Effector memory CD8-positive, alpha-beta T cell (primary cell): ENCODE data around the gene RACK1.
"Not testable (repeated sequence)": the region's sequence is repeated elsewhere in the genome, so short reads cannot be mapped to it uniquely, and the experiment has no call there.

Source experiments
- ATAC-seq: fragments of 150-1000 bp; cut with Tn5 transposase; replicated peaks from 2 replicates; pipeline ENCODE4 v1.10.0; 2021; ENCODE audit warnings: mild to moderate bottlenecking, moderate library complexity
- DNase-seq, 3 experiments: peaks; one replicate each; pipeline ENCODE4 v3.0.0; 2021
- H3K27ac Mint-ChIP-seq, 2 donors: one replicate each; pipeline ENCODE4 v1.8.0; 2022; ENCODE audit warnings: mild to moderate bottlenecking in 2 of 2, mixed read lengths in 2 of 2, moderate library complexity in 2 of 2
- H3K27me3 Mint-ChIP-seq, 2 donors: one replicate each; pipeline ENCODE4 v1.8.0; 2022; ENCODE audit warnings: mixed read lengths in 2 of 2
- H3K36me3 Mint-ChIP-seq: one replicate; pipeline ENCODE4 v1.8.0; 2022; ENCODE audit warnings: mild to moderate bottlenecking, moderate library complexity, mixed read lengths; ENCODE audit not compliant: insufficient read depth
- H3K4me1 Mint-ChIP-seq, 2 donors: one replicate each; pipeline ENCODE4 v1.8.0; 2022; ENCODE audit warnings: low read depth in 2 of 2, mixed read lengths in 2 of 2
- H3K4me3 Mint-ChIP-seq, 2 donors: one replicate each; pipeline ENCODE4 v1.8.0; 2022; ENCODE audit warnings: mild to moderate bottlenecking in 2 of 2, mixed read lengths in 2 of 2, moderate library complexity in 2 of 2
- H3K9me3 Mint-ChIP-seq, 2 donors: one replicate each; pipeline ENCODE4 v1.8.0; 2022; ENCODE audit warnings: mixed read lengths in 2 of 2

The RACK1 gene

GRCh38 chr5:181210698-181211097 lies 33.0 kb downstream of the RACK1 start:
- peaks cover 11 to 17% of the 10 kb centered on the region in 2 donors for H3K27me3 Mint-ChIP-seq
- ATAC-seq, H3K9me3 Mint-ChIP-seq, H3K4me3 Mint-ChIP-seq, H3K27ac Mint-ChIP-seq, DNase-seq: not testable (repeated sequence)
- peaks cover 20 to 32% of the 10 kb centered on the region in 2 donors for H3K4me1 Mint-ChIP-seq
- peaks cover 37% of the 10 kb centered on the region for H3K36me3 Mint-ChIP-seq

- peaks cover 41% of the 10 kb centered on the region for H3K36me3 Mint-ChIP-seq
- peaks cover 11 to 17% of the 10 kb centered on the region in 2 donors for H3K27me3 Mint-ChIP-seq
- H3K27ac Mint-ChIP-seq, H3K9me3 Mint-ChIP-seq, DNase-seq, ATAC-seq, H3K4me3 Mint-ChIP-seq: not testable (repeated sequence)
- peaks cover 22 to 35% of the 10 kb centered on the region in 2 donors for H3K4me1 Mint-ChIP-seq
Measured at GRCh38 chr5:181210148-181210547, 33.6 kb downstream of the RACK1 start.

DNA sequence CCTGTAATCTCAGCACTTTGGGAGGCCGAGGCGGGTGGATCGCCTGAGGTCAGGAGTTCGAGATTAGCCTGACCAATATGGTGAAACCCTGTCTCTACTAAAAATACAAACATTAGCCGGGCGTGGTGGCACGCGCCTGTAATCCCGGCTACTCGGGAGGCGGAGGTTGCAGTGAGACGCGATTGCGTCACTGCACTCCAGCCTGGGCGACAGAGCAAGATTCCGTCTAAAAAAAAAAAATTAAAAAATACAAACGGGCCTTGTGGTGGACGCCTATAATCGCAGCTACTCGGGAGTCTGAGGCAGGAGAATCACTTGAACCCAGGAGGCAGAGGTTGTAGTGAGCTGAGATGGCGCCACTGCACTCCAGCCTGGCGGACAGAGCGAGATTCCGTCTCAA lies 34.7 kb downstream of the RACK1 start:
- ATAC-seq, H3K4me3 Mint-ChIP-seq, H3K9me3 Mint-ChIP-seq, DNase-seq, H3K27ac Mint-ChIP-seq: not testable (repeated sequence)
- Mint-ChIP-seq H3K4me1 (peaks cover 22 to 32% of the 10 kb centered on the region in 2 donors), H3K27me3 (peaks cover 11 to 17% of the 10 kb centered on the region in 2 donors), H3K36me3 (peaks cover 43% of the 10 kb centered on the region)

DNA sequence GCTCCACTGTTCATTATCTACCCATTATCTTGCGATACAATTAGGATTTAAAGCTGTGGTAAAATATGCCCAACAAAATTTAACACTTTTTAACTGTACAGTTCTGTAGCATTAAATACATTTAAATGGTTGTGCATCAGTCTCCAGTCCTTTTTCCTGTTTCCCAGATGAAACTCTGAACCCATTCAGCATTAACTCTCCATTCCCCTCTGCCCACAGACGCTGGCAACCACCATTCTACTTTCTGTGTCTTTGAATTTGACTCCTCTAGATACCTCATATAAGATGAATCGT lies 35.8 kb downstream of the RACK1 start:
- no peak for DNase-seq
- Mint-ChIP-seq H3K9me3 (peaks cover 0 to 2% of the 10 kb centered on the region in 2 donors), H3K27me3 (peaks cover 11 to 17% of the 10 kb centered on the region in 2 donors), H3K4me3 (peak overlapping the region; percentile 87 to 98), H3K27ac (peak overlapping the region; percentile 99 to 100), H3K4me1 (peaks cover 23 to 35% of the 10 kb centered on the region in 2 donors), H3K36me3 (peaks cover 42% of the 10 kb centered on the region)
- no peak for ATAC-seq

- DNase-seq (peak; percentile 58 to 74 (median 63)), ATAC-seq (peak; percentile 70)
- Mint-ChIP-seq H3K4me1 (peaks cover 23 to 35% of the 10 kb centered on the region in 2 donors), H3K27me3 (peaks cover 11 to 17% of the 10 kb centered on the region in 2 donors), H3K36me3 (peaks cover 41% of the 10 kb centered on the region), H3K27ac (peak overlapping the region; percentile 99 to 100), H3K9me3 (peaks cover 0 to 2% of the 10 kb centered on the region in 2 donors), H3K4me3 (peak overlapping the region; percentile 87 to 98)
Measured at GRCh38 chr5:181207214-181207959, 36.3 kb downstream of the RACK1 start.

DNA sequence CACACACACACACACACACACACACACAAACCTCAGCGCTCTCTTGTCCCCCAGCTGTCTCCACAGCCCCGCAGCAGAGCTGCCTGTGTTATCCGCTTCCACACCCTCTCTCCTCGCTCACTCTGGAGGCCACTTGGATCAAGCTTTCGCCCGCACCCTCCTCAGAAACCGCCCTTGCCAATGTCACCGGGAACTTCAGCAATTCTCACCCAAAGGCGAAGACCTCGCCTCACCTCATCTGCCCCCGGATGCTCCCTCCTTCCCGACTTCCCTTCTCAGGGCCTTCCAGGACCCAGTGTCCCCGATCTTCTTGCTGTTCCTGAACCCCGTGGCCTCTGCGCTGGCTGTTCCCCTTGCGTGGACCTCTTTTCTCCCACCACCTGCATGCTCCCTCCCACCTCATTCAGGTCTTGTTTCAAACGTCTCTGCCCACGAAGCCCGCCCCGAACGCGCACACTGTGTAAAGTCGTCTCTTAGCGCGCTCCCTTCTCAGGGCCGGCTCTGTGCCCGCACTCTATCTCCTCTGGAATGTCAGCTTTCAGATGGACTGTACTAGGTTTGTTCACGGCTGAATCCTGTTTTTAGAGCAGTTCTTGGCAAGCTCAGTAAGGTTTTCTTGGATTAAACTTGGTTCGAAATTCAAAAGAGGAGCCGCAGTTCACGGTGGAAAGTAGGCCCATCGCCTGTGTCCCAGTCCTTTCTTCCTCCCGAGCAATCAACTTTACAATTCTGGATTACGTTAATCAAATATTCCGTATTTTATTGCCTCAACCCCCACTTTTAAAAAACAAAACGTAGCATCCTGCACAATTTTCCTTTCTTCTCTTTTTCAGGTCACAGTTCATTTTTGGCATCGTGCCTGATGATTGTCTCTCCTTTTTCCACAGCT lies 37.7 kb downstream of the RACK1 start:
- peaks cover 0 to 2% of the 10 kb centered on the region in 2 donors for H3K9me3 Mint-ChIP-seq
- H3K4me1 Mint-ChIP-seq: peaks cover 23 to 35% of the 10 kb centered on the region in 2 donors
- ATAC-seq (no peak), DNase-seq (no peak)
- peaks cover 11 to 17% of the 10 kb centered on the region in 2 donors for H3K27me3 Mint-ChIP-seq
- H3K27ac Mint-ChIP-seq: peak overlapping the region; percentile 99 to 100
- peak overlapping the region; percentile 87 to 98 for H3K4me3 Mint-ChIP-seq
- H3K36me3 Mint-ChIP-seq: peaks cover 41% of the 10 kb centered on the region

DNA sequence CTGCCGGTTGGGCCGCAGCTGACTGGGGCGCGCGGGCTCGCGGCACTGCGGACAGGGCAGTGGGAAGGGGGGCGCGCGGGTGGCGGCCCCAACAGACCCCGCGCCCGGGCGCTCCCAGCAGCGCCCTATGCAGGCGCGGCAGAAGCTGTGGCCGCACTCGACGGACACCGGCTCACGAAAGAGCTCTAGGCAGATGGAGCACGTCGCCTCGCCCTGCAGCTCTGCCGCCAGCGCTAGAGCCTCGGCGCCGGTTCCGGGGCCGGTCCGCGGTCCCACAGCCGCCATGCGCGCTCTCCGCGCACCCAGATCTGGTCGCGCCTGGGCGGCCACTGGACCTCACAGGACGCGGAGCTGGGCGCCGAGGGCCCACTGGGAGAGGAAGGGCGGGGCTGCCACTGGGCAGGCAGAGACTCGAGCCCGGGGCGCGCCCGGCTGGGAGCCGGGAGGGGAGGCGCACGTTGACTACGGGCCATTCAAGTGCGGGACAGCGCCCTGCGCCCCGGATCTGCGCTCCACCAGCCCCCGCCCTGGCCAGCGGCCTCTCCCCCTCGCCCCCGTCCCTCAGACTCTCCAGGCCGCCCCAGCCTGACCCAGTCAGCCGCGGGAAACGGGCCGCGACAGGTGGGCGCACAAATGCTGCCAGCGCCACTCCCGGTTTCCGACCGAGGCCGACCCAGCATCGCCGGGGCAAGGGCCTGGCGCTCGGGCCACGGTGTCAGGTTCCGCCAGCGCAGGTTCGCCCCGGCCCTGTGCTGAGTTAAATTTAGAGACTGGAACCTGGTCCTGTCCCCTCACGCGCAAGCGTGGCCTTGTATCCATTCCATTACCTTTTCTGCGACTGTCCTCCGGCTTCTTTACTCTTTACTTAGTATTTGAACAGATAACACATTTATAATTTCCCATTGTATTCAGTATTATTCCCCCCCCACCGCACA lies 38.6 kb downstream of the RACK1 start, which contains the start of gene TRIM7:
Gene TRIM7, minus strand, starts transcription at position 371 of the 935 bp plus-strand sequence. Its CDS starts 86 bp downstream, at position 285.
- Mint-ChIP-seq H3K4me3 (peak within 1 kb of the TSS; percentile 87 to 98), H3K27ac (peak within 1 kb of the TSS; percentile 99 to 100), H3K27me3 (peaks cover 11 to 17% of the 10 kb centered on the region in 2 donors), H3K4me1 (peaks cover 23 to 35% of the 10 kb centered on the region in 2 donors), H3K36me3 (peaks cover 41% of the 10 kb centered on the region), H3K9me3 (peaks cover 0 to 2% of the 10 kb centered on the region in 2 donors)
- DNase-seq (no peak), ATAC-seq (no peak)

- Mint-ChIP-seq H3K4me3 (peak overlapping the region; percentile 87 to 90), H3K27me3 (peaks cover 11 to 17% of the 10 kb centered on the region in 2 donors), H3K36me3 (peaks cover 39% of the 10 kb centered on the region), H3K4me1 (peaks cover 23 to 35% of the 10 kb centered on the region in 2 donors), H3K27ac (peak overlapping the region; percentile 26 to 54), H3K9me3 (peaks cover 0 to 2% of the 10 kb centered on the region in 2 donors)
- ATAC-seq (peak; percentile 4), DNase-seq (peak in 1 of 3 experiments; percentile 20)
Measured at GRCh38 chr5:181204113-181204825, 39.4 kb downstream of the RACK1 start.

DNA sequence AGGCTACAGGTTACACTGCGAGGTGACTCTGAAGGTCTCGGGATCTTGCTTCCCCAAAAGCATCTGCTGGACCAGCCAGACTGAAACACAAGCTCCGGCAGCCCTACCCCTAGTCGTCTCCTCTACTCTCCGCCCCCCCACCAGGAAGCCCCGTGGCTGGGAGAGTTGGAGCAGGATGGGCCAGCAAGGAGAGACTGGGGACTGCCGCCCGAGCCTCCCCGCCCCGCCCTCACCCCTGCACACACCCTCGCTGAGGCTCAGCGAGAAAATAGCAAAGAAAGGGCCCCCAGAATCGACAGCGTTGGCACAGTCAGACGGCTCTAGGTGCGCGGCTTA lies 40.0 kb downstream of the RACK1 start:
- Mint-ChIP-seq H3K36me3 (peaks cover 35% of the 10 kb centered on the region), H3K9me3 (peaks cover 0 to 2% of the 10 kb centered on the region in 2 donors), H3K27ac (peak overlapping the region; percentile 26 to 54), H3K4me3 (peak overlapping the region; percentile 86 to 90), H3K4me1 (peaks cover 23 to 35% of the 10 kb centered on the region in 2 donors), H3K27me3 (peaks cover 11 to 17% of the 10 kb centered on the region in 2 donors)
- peak; percentile 3 for ATAC-seq
- no peak for DNase-seq

DNA sequence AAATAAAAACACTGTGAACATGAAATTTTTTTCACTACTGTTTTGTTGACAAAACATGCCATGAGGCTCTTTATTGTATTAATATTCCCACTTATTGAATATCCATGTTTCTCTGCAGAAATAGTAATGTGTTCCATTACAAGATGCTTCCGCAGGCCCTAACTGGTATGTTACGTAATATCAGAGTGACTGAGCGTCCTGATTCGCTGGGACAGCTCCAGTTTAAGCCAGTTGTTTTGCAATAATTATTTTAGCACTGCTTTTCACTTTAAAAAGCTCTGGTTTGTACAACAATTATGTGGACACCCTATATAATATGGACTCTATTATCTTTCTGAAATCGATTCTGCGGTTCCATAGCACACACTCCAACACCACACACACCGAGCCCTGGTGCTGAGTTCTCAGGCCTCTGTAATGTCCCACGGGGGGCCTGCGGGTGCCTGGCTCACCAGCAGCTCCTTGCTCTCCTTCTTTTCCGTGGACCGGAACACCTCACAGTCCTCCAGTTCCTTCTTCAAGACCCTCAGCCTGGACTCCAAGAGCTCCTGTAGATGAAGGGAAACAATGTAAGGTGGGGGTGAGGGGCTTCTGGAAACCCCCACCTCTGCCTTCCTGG lies 40.5 kb downstream of the RACK1 start:
- peaks cover 23 to 33% of the 10 kb centered on the region in 2 donors for H3K4me1 Mint-ChIP-seq
- peaks cover 11 to 17% of the 10 kb centered on the region in 2 donors for H3K27me3 Mint-ChIP-seq
- H3K36me3 Mint-ChIP-seq: peaks cover 32% of the 10 kb centered on the region
- peaks cover 0 to 2% of the 10 kb centered on the region in 2 donors for H3K9me3 Mint-ChIP-seq
- DNase-seq (no peak), ATAC-seq (no peak)
- H3K27ac Mint-ChIP-seq: no peak overlapping the region
- H3K4me3 Mint-ChIP-seq: peak overlapping the region; percentile 86 to 90

- no peak for DNase-seq
- H3K9me3 Mint-ChIP-seq: no peaks in the 10 kb centered on the region
- H3K4me1 Mint-ChIP-seq: peaks cover 6 to 10% of the 10 kb centered on the region in 2 donors
- no peak overlapping the region for H3K4me3 Mint-ChIP-seq
- peaks cover 0 to 2% of the 10 kb centered on the region in 2 donors for H3K27me3 Mint-ChIP-seq
- H3K27ac Mint-ChIP-seq: no peak overlapping the region
- peaks cover 8% of the 10 kb centered on the region for H3K36me3 Mint-ChIP-seq
- no peak for ATAC-seq
Measured at GRCh38 chr5:181200816-181201215, 42.9 kb downstream of the RACK1 start.
